MM.1S (cell line): ENCODE measurements around the gene UCP2.

ENCODE experiments used
- DNase-seq: peaks from one replicate; pipeline ENCODE4 v3.0.0-alpha.2; 2015
- H2AFZ ChIP-seq: fragments of 300-600 bp; sonication (generic); 2 replicates; pipeline ENCODE4 v1.6.0; 2016; ENCODE audit warnings: antibody characterized with exemption, low read length
- H3F3A ChIP-seq: fragments of 300-600 bp; sonication (generic); 2 replicates; pipeline ENCODE4 v1.6.1; 2016; ENCODE audit warnings: mild to moderate bottlenecking, antibody characterized with exemption, low read length, moderate library complexity, mixed read lengths; ENCODE audit not compliant: insufficient read depth
- H3K27ac ChIP-seq: fragments of 300-600 bp; sonication (generic); 2 replicates; pipeline ENCODE4 v1.5.1; 2016; ENCODE audit warnings: mild to moderate bottlenecking, low read length
- H3K27me3 ChIP-seq: fragments of 300-600 bp; sonication (generic); replicated peaks from 2 replicates; pipeline ENCODE4 v1.6.0; 2016; ENCODE audit warnings: low read length; ENCODE audit not compliant: insufficient read depth
- H3K36me3 ChIP-seq: fragments of 300-600 bp; sonication (generic); replicated peaks from 2 replicates; pipeline ENCODE4 v1.6.1; 2016; ENCODE audit warnings: mild to moderate bottlenecking, low read length, mixed read lengths; ENCODE audit not compliant: insufficient read depth
- H3K4me1 ChIP-seq: fragments of 300-600 bp; sonication (generic); 2 replicates; pipeline ENCODE4 v1.6.1; 2016; ENCODE audit warnings: low read length, mixed read lengths
- H3K4me2 ChIP-seq: fragments of 300-600 bp; sonication (generic); 2 replicates; pipeline ENCODE4 v1.6.0; 2016; ENCODE audit warnings: low read depth, low read length
- H3K4me3 ChIP-seq: fragments of 300-600 bp; sonication (generic); 2 replicates; pipeline ENCODE4 v1.5.1; 2016; ENCODE audit warnings: low read length, mixed read lengths
- H3K79me2 ChIP-seq: fragments of 300-600 bp; sonication (generic); 2 replicates; pipeline ENCODE4 v1.6.1; 2016; ENCODE audit warnings: mixed run types, low read length, mixed read lengths
- H3K9ac ChIP-seq: fragments of 300-600 bp; sonication (generic); 2 replicates; pipeline ENCODE4 v1.6.1; 2016; ENCODE audit warnings: low read length, mixed read lengths
- H3K9me2 ChIP-seq: fragments of 300-600 bp; sonication (generic); replicated peaks from 2 replicates; pipeline ENCODE4 v1.6.1; 2016; ENCODE audit warnings: mild to moderate bottlenecking, low read length, mixed read lengths; ENCODE audit not compliant: insufficient read depth
- H3K9me3 ChIP-seq: fragments of 300-600 bp; sonication (generic); replicated peaks from 2 replicates; pipeline ENCODE4 v1.6.1; 2016; ENCODE audit warnings: mild to moderate bottlenecking, low read length, mixed read lengths; ENCODE audit not compliant: insufficient read depth
- H4K20me1 ChIP-seq: fragments of 300-600 bp; sonication (generic); 2 replicates; pipeline ENCODE4 v1.6.1; 2016; ENCODE audit warnings: mild to moderate bottlenecking, low read length, moderate library complexity, mixed read lengths; ENCODE audit not compliant: insufficient read depth
- CTCF ChIP-seq: fragments of 300-600 bp; sonication (generic); IDR thresholded peaks from 2 replicates; pipeline ENCODE4 v1.5.1; 2016; ENCODE audit warnings: antibody characterized with exemption, low read length, mixed read lengths
- EZH2 ChIP-seq: fragments of 300-600 bp; sonication (generic); optimal IDR thresholded peaks from 2 replicates; pipeline ENCODE3; 2017; ENCODE audit warnings: low read depth, mild to moderate bottlenecking, antibody characterized with exemption, low read length, mixed read lengths
- EZH2phosphoT487 ChIP-seq: fragments of 300-600 bp; sonication (generic); IDR thresholded peaks from 2 replicates; pipeline ENCODE4 v1.6.1; 2018; ENCODE audit warnings: antibody characterized with exemption, low read length

Gene UCP2

DNA sequence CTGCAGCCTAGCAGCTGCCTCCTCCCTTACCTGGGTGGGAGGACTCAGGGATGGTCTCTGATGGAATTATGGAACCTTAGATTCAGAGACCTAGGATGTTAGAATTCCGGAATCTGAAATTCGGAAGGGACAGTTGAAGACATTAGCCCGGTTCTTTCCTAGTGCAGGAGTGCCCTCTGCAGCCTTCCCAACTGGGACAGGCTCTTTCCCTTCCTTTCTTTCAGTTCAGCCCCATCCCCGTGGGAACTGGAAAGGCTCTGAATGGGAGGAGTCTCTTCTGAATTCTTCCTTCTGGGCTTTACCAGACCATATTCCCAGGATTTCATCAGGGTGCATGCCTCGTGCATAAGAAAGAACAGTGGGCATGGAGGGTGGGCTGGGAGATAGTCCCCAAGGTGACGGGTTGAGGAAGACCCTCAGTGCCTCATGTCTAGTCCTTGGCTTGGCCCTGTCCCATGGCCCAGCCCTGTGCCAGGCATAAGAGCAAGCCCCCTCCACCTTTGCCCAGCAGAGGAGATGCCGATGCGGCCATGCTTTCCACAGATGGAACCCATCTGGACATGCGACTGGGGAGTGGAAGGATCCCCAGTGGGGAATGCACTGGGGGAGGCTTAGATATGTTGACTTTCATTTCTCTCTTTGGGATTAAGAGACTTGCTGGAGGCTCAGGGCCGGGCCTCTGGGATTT lies 17.4 kb downstream of the UCP2 start:
- 0 out of 2 replicates have a peak, but pooled peaks cover 3% of the 10 kb centered on the region for H3F3A ChIP-seq
- no peak for TF ChIP-seq EZH2phosphoT487
- no peak for TF ChIP-seq EZH2
- TF ChIP-seq CTCF, result no peak
- no peaks in the 10 kb centered on the region for H3K27me3 ChIP-seq
- no peak overlapping the region for H3K9ac ChIP-seq
- H3K27ac ChIP-seq, result no peak overlapping the region
- peaks cover 6% of the 10 kb centered on the region; the same call in 1 of the 2 replicates for H3K4me1 ChIP-seq
- H3K9me2 ChIP-seq, result no peaks in the 10 kb centered on the region
- 0 out of 2 replicates have a peak overlapping the region, but pooled peaks have one; percentile 12 for H2AFZ ChIP-seq
- H3K36me3 ChIP-seq, result no peaks in the 10 kb centered on the region
- no peaks in the 10 kb centered on the region for H4K20me1 ChIP-seq
- H3K9me3 ChIP-seq, result no peaks in the 10 kb centered on the region
- H3K4me3 ChIP-seq, result no peak overlapping the region
- no peaks in the 10 kb centered on the region for H3K79me2 ChIP-seq
- peak overlapping the region; percentile 36; the same call in 1 of the 2 replicates for H3K4me2 ChIP-seq
- DNase-seq, result no peak

DNA sequence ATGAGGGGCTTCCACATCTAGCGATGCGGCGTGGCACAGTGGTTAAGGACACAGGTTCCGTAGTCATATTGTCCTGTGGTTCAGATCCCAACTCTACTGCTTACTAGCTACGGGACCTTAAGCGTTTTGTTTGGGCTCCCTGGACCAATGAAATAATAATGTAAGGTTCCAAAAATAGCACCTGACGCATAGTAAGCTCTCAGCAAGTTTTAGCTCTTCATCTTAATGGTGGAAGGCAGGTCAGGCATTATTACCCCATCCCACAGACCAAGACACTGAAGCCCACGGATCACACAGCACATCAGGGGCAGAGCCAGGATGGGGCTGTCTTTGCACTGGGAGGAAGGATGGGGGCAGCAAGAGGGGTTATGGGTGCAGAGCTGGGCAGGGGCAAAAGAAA lies 18.8 kb downstream of the UCP2 start:
- H3K36me3 ChIP-seq, result no peaks in the 10 kb centered on the region
- H3K4me1 ChIP-seq, result peaks cover 6% of the 10 kb centered on the region; the same call in 1 of the 2 replicates
- TF ChIP-seq EZH2 (no peak), EZH2phosphoT487 (no peak), CTCF (no peak)
- no peak overlapping the region; the same call in 1 of the 2 replicates for H3K9ac ChIP-seq
- no peak overlapping the region for H3K27ac ChIP-seq
- no peaks in the 10 kb centered on the region for H3F3A ChIP-seq
- H3K4me3 ChIP-seq, result no peak overlapping the region
- no peaks in the 10 kb centered on the region for H3K9me3 ChIP-seq
- no peaks in the 10 kb centered on the region for H3K9me2 ChIP-seq
- no peaks in the 10 kb centered on the region for H3K79me2 ChIP-seq
- H3K4me2 ChIP-seq, result peak overlapping the region; percentile 36; the same call in 1 of the 2 replicates
- DNase-seq, result no peak
- H2AFZ ChIP-seq, result peak overlapping the region; percentile 70
- H4K20me1 ChIP-seq, result no peaks in the 10 kb centered on the region
- no peaks in the 10 kb centered on the region for H3K27me3 ChIP-seq

GRCh38 chr11:73962101-73962705 lies 20.4 kb downstream of the UCP2 start:
- Histone ChIP-seq H3K4me1 (peaks cover 6% of the 10 kb centered on the region; the same call in 1 of the 2 replicates), H3K4me3 (no peak overlapping the region), H3F3A (no peaks in the 10 kb centered on the region), H3K9me3 (no peaks in the 10 kb centered on the region), H3K79me2 (no peaks in the 10 kb centered on the region), H3K4me2 (no peak overlapping the region), H4K20me1 (no peaks in the 10 kb centered on the region), H3K27me3 (no peaks in the 10 kb centered on the region; the same call in 1 of the 2 replicates), H3K9me2 (no peaks in the 10 kb centered on the region), H2AFZ (no peak overlapping the region), H3K36me3 (no peaks in the 10 kb centered on the region), H3K27ac (no peak overlapping the region), H3K9ac (no peak overlapping the region)
- no peak for DNase-seq
- TF ChIP-seq EZH2phosphoT487 (no peak), CTCF (no peak), EZH2 (no peak)
